DND-41 (cell line): Measurements from ENCODE around the gene NEK4.

ENCODE experiments used
- CTCF ChIP-seq: IDR thresholded peaks from 2 replicates; pipeline ENCODE4 v1.5.1; 2012; ENCODE audit warnings: borderline replicate concordance, low read length, moderate library complexity, mild to moderate bottlenecking; ENCODE audit not compliant: poor library complexity, severe bottlenecking; ENCODE audit errors: extremely low read depth
- EZH2 ChIP-seq: IDR thresholded peaks from 3 replicates; pipeline ENCODE4 v1.6.1; 2012; ENCODE audit warnings: borderline replicate concordance, low read depth, mild to moderate bottlenecking, moderate library complexity, low read length, inconsistent platforms; ENCODE audit not compliant: severe bottlenecking

GRCh38 chr3:52705438-52705687, 65.4 kb downstream of the NEK4 start:
- no peak for TF ChIP-seq EZH2
- TF ChIP-seq CTCF: no peak
